ENCODE results near the gene RB1. TPM values are rescaled to one million over a fixed set of nuclear protein-coding genes. Genes with fewer than 3 reads are reported as not detected.

The RB1 gene
- total and polyA plus RNA-seq, 2 experiments from 2014 or later, result 19.5 to 22.3 TPM

DNA sequence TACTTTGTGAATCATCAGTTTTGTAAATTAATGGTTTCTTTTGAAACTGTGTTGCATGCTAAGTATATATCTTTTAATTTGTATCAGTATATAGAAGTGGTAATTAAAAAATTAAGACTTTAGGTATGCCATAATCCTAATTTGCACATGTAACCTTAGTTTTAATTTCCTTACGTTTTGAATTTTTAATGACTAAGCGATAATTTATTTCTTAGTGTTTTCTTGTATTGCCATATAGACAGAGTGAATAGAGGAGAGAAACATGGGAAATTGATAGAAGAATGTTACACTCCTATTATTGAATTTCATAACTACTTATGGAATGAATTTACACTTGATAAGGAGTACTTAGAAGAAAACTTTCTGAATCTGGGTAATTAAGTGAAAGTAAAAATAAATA, 79.8 kb downstream of the RB1 start:
- Histone ChIP-seq H3K4me3 (no peak overlapping the region), H4K20me1 (replicated peaks; ENCODE audit: insufficient read depth) (no peaks in the 10 kb centered on the region), H3K27ac (ENCODE audit: low read depth) (no peak overlapping the region), H3K9me2 (ENCODE audit: insufficient read depth) (no peaks in the 10 kb centered on the region), H3K79me2 (replicated peaks; ENCODE audit: insufficient read depth) (no peaks in the 10 kb centered on the region), H3K4me1 (ENCODE audit: insufficient read depth) (no peaks in the 10 kb centered on the region), H2AFZ (no peak overlapping the region), H3K4me2 (no peak overlapping the region), H3K27me3 (ENCODE audit: insufficient read depth) (no peaks in the 10 kb centered on the region), H3F3A (replicated peaks; ENCODE audit: low read depth) (no peaks in the 10 kb centered on the region), H3K36me3 (ENCODE audit: insufficient read depth) (no peaks in the 10 kb centered on the region)
- Mint-ChIP-seq H3K9me3 (no peaks in the 10 kb centered on the region), H3K4me1 (no peaks in the 10 kb centered on the region), H3K4me3 (no peak overlapping the region), H3K36me3 (ENCODE audit: low read depth) (no peaks in the 10 kb centered on the region), H3K27me3 (ENCODE audit: insufficient read depth, low read depth, poor library complexity) (peaks cover 3% of the 10 kb centered on the region), H3K27ac (no peak overlapping the region)
- TF ChIP-seq ZNF331 (CRISPR knock-in tag; IDR thresholded peaks at IDR 0.05; ENCODE audit: low read depth) (no peak), EZH2 (IDR thresholded peaks at IDR 0.05; ENCODE audit: low read depth, unreplicated experiment) (no peak), EZH2phosphoT487 (IDR thresholded peaks at IDR 0.05; ENCODE audit: unreplicated experiment) (no peak), ZNF114 (CRISPR knock-in tag; IDR thresholded peaks at IDR 0.05) (no peak), NANOG (IDR thresholded peaks at IDR 0.05; ENCODE audit: borderline replicate concordance) (no peak), JUNB (IDR thresholded peaks at IDR 0.05; ENCODE audit: unreplicated experiment) (no peak), POLR2AphosphoS5 (IDR thresholded peaks at IDR 0.05; ENCODE audit: low read depth) (no peak), CREB1 (CRISPR knock-in tag; IDR thresholded peaks at IDR 0.05; ENCODE audit: low read depth) (no peak), STAT1 (IDR thresholded peaks at IDR 0.05; ENCODE audit: unreplicated experiment) (no peak)
- TF ChIP-seq, protein P1, sequence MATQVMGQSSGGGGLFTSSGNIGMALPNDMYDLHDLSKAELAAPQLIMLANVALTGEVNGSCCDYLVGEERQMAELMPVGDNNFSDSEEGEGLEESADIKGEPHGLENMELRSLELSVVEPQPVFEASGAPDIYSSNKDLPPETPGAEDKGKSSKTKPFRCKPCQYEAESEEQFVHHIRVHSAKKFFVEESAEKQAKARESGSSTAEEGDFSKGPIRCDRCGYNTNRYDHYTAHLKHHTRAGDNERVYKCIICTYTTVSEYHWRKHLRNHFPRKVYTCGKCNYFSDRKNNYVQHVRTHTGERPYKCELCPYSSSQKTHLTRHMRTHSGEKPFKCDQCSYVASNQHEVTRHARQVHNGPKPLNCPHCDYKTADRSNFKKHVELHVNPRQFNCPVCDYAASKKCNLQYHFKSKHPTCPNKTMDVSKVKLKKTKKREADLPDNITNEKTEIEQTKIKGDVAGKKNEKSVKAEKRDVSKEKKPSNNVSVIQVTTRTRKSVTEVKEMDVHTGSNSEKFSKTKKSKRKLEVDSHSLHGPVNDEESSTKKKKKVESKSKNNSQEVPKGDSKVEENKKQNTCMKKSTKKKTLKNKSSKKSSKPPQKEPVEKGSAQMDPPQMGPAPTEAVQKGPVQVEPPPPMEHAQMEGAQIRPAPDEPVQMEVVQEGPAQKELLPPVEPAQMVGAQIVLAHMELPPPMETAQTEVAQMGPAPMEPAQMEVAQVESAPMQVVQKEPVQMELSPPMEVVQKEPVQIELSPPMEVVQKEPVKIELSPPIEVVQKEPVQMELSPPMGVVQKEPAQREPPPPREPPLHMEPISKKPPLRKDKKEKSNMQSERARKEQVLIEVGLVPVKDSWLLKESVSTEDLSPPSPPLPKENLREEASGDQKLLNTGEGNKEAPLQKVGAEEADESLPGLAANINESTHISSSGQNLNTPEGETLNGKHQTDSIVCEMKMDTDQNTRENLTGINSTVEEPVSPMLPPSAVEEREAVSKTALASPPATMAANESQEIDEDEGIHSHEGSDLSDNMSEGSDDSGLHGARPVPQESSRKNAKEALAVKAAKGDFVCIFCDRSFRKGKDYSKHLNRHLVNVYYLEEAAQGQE (IDR thresholded peaks at IDR 0.05; ENCODE audit: unreplicated experiment), result no peak
- TF ChIP-seq, protein P2, sequence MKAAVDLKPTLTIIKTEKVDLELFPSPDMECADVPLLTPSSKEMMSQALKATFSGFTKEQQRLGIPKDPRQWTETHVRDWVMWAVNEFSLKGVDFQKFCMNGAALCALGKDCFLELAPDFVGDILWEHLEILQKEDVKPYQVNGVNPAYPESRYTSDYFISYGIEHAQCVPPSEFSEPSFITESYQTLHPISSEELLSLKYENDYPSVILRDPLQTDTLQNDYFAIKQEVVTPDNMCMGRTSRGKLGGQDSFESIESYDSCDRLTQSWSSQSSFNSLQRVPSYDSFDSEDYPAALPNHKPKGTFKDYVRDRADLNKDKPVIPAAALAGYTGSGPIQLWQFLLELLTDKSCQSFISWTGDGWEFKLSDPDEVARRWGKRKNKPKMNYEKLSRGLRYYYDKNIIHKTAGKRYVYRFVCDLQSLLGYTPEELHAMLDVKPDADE (IDR thresholded peaks at IDR 0.05), result no peak
- TF ChIP-seq, protein P3, sequence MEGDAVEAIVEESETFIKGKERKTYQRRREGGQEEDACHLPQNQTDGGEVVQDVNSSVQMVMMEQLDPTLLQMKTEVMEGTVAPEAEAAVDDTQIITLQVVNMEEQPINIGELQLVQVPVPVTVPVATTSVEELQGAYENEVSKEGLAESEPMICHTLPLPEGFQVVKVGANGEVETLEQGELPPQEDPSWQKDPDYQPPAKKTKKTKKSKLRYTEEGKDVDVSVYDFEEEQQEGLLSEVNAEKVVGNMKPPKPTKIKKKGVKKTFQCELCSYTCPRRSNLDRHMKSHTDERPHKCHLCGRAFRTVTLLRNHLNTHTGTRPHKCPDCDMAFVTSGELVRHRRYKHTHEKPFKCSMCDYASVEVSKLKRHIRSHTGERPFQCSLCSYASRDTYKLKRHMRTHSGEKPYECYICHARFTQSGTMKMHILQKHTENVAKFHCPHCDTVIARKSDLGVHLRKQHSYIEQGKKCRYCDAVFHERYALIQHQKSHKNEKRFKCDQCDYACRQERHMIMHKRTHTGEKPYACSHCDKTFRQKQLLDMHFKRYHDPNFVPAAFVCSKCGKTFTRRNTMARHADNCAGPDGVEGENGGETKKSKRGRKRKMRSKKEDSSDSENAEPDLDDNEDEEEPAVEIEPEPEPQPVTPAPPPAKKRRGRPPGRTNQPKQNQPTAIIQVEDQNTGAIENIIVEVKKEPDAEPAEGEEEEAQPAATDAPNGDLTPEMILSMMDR (conservative IDR thresholded peaks at IDR 0.05; ENCODE audit: low read depth in 2 of 2), result no peak
- TF ChIP-seq, protein P4, sequence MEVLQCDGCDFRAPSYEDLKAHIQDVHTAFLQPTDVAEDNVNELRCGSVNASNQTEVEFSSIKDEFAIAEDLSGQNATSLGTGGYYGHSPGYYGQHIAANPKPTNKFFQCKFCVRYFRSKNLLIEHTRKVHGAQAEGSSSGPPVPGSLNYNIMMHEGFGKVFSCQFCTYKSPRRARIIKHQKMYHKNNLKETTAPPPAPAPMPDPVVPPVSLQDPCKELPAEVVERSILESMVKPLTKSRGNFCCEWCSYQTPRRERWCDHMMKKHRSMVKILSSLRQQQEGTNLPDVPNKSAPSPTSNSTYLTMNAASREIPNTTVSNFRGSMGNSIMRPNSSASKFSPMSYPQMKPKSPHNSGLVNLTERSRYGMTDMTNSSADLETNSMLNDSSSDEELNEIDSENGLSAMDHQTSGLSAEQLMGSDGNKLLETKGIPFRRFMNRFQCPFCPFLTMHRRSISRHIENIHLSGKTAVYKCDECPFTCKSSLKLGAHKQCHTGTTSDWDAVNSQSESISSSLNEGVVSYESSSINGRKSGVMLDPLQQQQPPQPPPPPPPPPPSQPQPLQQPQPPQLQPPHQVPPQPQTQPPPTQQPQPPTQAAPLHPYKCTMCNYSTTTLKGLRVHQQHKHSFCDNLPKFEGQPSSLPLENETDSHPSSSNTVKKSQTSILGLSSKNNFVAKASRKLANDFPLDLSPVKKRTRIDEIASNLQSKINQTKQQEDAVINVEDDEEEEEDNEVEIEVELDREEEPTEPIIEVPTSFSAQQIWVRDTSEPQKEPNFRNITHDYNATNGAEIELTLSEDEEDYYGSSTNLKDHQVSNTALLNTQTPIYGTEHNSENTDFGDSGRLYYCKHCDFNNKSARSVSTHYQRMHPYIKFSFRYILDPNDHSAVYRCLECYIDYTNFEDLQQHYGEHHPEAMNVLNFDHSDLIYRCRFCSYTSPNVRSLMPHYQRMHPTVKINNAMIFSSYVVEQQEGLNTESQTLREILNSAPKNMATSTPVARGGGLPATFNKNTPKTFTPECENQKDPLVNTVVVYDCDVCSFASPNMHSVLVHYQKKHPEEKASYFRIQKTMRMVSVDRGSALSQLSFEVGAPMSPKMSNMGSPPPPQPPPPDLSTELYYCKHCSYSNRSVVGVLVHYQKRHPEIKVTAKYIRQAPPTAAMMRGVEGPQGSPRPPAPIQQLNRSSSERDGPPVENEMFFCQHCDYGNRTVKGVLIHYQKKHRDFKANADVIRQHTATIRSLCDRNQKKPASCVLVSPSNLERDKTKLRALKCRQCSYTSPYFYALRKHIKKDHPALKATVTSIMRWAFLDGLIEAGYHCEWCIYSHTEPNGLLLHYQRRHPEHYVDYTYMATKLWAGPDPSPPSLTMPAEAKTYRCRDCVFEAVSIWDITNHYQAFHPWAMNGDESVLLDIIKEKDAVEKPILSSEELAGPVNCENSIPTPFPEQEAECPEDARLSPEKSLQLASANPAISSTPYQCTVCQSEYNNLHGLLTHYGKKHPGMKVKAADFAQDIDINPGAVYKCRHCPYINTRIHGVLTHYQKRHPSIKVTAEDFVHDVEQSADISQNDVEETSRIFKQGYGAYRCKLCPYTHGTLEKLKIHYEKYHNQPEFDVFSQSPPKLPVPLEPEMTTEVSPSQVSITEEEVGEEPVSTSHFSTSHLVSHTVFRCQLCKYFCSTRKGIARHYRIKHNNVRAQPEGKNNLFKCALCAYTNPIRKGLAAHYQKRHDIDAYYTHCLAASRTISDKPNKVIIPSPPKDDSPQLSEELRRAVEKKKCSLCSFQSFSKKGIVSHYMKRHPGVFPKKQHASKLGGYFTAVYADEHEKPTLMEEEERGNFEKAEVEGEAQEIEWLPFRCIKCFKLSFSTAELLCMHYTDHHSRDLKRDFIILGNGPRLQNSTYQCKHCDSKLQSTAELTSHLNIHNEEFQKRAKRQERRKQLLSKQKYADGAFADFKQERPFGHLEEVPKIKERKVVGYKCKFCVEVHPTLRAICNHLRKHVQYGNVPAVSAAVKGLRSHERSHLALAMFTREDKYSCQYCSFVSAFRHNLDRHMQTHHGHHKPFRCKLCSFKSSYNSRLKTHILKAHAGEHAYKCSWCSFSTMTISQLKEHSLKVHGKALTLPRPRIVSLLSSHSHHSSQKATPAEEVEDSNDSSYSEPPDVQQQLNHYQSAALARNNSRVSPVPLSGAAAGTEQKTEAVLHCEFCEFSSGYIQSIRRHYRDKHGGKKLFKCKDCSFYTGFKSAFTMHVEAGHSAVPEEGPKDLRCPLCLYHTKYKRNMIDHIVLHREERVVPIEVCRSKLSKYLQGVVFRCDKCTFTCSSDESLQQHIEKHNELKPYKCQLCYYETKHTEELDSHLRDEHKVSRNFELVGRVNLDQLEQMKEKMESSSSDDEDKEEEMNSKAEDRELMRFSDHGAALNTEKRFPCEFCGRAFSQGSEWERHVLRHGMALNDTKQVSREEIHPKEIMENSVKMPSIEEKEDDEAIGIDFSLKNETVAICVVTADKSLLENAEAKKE (CRISPR knock-in tag; IDR thresholded peaks at IDR 0.05), result no peak
- DNase-seq (ENCODE audit: low spot score) (no peak), ATAC-seq (no peak)

Measured in GM23338 (cell line).